GM23338 (cell line): ENCODE data around the gene CCDC73. TPM values are rescaled to one million over a fixed set of nuclear protein-coding genes. Genes with fewer than 3 reads are reported as not detected.

Experiments used
- ATAC-seq: fragments of 200-7000 bp; cut with Tn5 transposase; 3 replicates; pipeline ENCODE4 v1.9.1; 2020
- DNase-seq: peaks from one replicate; pipeline ENCODE4 v3.0.0-alpha.2; 2015; ENCODE audit warnings: low spot score
- H2AFZ ChIP-seq: fragments of 200-600 bp; sonication (generic); 2 replicates; pipeline ENCODE4 v1.8.0; 2016; ENCODE audit warnings: antibody characterized with exemption, mild to moderate bottlenecking, moderate library complexity
- H3F3A ChIP-seq: fragments of 200-600 bp; sonication (generic); replicated peaks from 2 replicates; pipeline ENCODE4 v1.8.0; 2017; ENCODE audit warnings: antibody characterized with exemption, mixed run types, low read depth
- H3K27ac ChIP-seq: fragments of 200-600 bp; sonication (generic); 2 replicates; pipeline ENCODE4 v1.6.1; 2016; ENCODE audit warnings: low read depth
- H3K27me3 ChIP-seq: fragments of 200-600 bp; sonication (generic); 2 replicates; pipeline ENCODE4 v1.8.0; 2016; ENCODE audit warnings: mild to moderate bottlenecking, mixed run types, moderate library complexity; ENCODE audit not compliant: insufficient read depth
- H3K36me3 ChIP-seq: fragments of 200-600 bp; sonication (generic); 2 replicates; pipeline ENCODE4 v1.8.0; 2016; ENCODE audit warnings: mild to moderate bottlenecking; ENCODE audit not compliant: insufficient read depth
- H3K4me1 ChIP-seq: fragments of 200-600 bp; sonication (generic); 2 replicates; pipeline ENCODE4 v1.8.0; 2016; ENCODE audit warnings: mild to moderate bottlenecking, moderate library complexity; ENCODE audit not compliant: insufficient read depth
- H3K4me2 ChIP-seq: fragments of 200-600 bp; sonication (generic); 2 replicates; pipeline ENCODE4 v1.7.1; 2017; ENCODE audit warnings: mixed run types
- H3K4me3 ChIP-seq: fragments of 200-600 bp; sonication (generic); 2 replicates; pipeline ENCODE4 v1.6.1; 2016; ENCODE audit warnings: mixed run types
- H3K79me2 ChIP-seq: fragments of 200-600 bp; sonication (generic); replicated peaks from 2 replicates; pipeline ENCODE4 v1.8.0; 2017; ENCODE audit warnings: mild to moderate bottlenecking; ENCODE audit not compliant: insufficient read depth
- H3K9me2 ChIP-seq: fragments of 200-600 bp; sonication (generic); 2 replicates; pipeline ENCODE4 v1.8.0; 2017; ENCODE audit not compliant: insufficient read depth
- H4K20me1 ChIP-seq: fragments of 200-600 bp; sonication (generic); replicated peaks from 2 replicates; pipeline ENCODE4 v1.8.0; 2017; ENCODE audit warnings: mild to moderate bottlenecking; ENCODE audit not compliant: insufficient read depth
- H3K27ac Mint-ChIP-seq: 2 replicates; pipeline ENCODE4 v1.8.0; 2020; ENCODE audit warnings: inconsistent platforms, mild to moderate bottlenecking, moderate library complexity, mixed read lengths
- H3K27me3 Mint-ChIP-seq: 3 replicates; pipeline ENCODE4 v1.8.0; 2022; ENCODE audit warnings: low read depth, mild to moderate bottlenecking, moderate library complexity, mixed read lengths, inconsistent platforms; ENCODE audit not compliant: insufficient read depth, poor library complexity
- H3K36me3 Mint-ChIP-seq: 3 replicates; pipeline ENCODE4 v1.8.0; 2021; ENCODE audit warnings: low read depth, mild to moderate bottlenecking, inconsistent platforms, moderate library complexity, mixed read lengths
- H3K4me1 Mint-ChIP-seq: 3 replicates; pipeline ENCODE4 v1.8.0; 2020; ENCODE audit warnings: mild to moderate bottlenecking, inconsistent platforms, mixed read lengths
- H3K4me3 Mint-ChIP-seq: 3 replicates; pipeline ENCODE4 v1.8.0; 2021; ENCODE audit warnings: moderate library complexity, mild to moderate bottlenecking, inconsistent platforms, mixed read lengths
- H3K9me3 Mint-ChIP-seq: 3 replicates; pipeline ENCODE4 v1.8.0; 2020; ENCODE audit warnings: moderate library complexity, mild to moderate bottlenecking, inconsistent platforms, mixed read lengths
- EZH2phosphoT487 ChIP-seq: fragments of 200-600 bp; sonication (generic); IDR thresholded peaks from one replicate; pipeline ENCODE4 v1.8.1; 2018; ENCODE audit warnings: antibody characterized with exemption; ENCODE audit not compliant: unreplicated experiment
- NANOG ChIP-seq: IDR thresholded peaks from 2 replicates; pipeline ENCODE4 v1.6.1; 2016; ENCODE audit warnings: antibody characterized with exemption, borderline replicate concordance
- POLR2AphosphoS5 ChIP-seq: IDR thresholded peaks from 2 replicates; pipeline ENCODE4 v1.6.1; 2016; ENCODE audit warnings: antibody characterized with exemption, low read depth
- STAT1 ChIP-seq: IDR thresholded peaks from one replicate; pipeline ENCODE4 v1.6.1; 2016; ENCODE audit warnings: antibody characterized with exemption; ENCODE audit not compliant: unreplicated experiment
- ZNF462 ChIP-seq: fragments of 250-450 bp; sonication (Bioruptor Pico); IDR thresholded peaks from 2 replicates; pipeline ENCODE4 v1.5.0; 2020; ENCODE audit warnings: mild to moderate bottlenecking, moderate library complexity
- polyA plus RNA-seq: library from polyadenylated mRNA; unstranded; fragments of >200 nt; fragmentation: Nextera tagmentation; extraction: Ambion mirVana; gene quantifications from 2 replicates; pipeline ENCODE4 v1.2.1, GENCODE V29; 2016
- total RNA-seq: library from RNA; depleted of rRNA; stranded (reverse); fragments of >200 nt; shearing (Covaris generic); gene quantifications from 2 replicates; pipeline ENCODE4 v1.2.3, GENCODE V29; 2014

The CCDC73 gene
- total and polyA plus RNA-seq, 2 experiments from 2014 or later, result 0.06 TPM; not detected in 1

GRCh38 chr11:32840587-32840986 is 46.1 kb upstream of the CCDC73 start (continued):
- TF ChIP-seq NANOG (no peak), POLR2AphosphoS5 (no peak), ZNF462 (no peak), EZH2phosphoT487 (no peak), STAT1 (no peak)

DNA sequence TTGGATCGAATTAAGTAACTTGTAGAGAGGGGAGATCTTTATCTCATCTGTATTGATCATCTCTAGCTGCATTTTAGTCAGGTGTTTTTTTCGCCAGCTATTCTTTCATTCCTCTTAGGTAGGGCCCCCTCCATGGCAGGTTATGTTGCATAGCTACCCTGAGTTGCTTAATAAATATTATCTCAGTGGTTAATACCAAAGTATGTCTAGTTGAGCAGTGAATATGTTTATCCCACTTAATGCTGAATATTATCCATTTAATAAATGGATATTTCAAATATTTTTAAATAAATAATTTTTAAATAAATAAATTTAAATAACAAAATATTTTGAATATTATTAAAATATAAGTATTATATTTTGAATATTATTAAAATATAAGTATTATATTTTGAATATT is 44.8 kb upstream of the CCDC73 start:
- Histone ChIP-seq H3F3A (no peaks in the 10 kb centered on the region), H3K4me3 (no peak overlapping the region), H3K79me2 (no peaks in the 10 kb centered on the region), H3K9me2 (no peaks in the 10 kb centered on the region), H4K20me1 (no peaks in the 10 kb centered on the region), H3K27ac (no peak overlapping the region), H3K4me1 (no peaks in the 10 kb centered on the region; the same call in 1 of the 2 replicates), H3K36me3 (no peaks in the 10 kb centered on the region), H3K27me3 (no peaks in the 10 kb centered on the region), H2AFZ (no peak overlapping the region), H3K4me2 (no peak overlapping the region)
- Mint-ChIP-seq H3K4me3 (no peak overlapping the region), H3K36me3 (no peaks in the 10 kb centered on the region), H3K9me3 (no peaks in the 10 kb centered on the region), H3K27me3 (no peaks in the 10 kb centered on the region), H3K4me1 (peaks cover 5% of the 10 kb centered on the region; the same call in 2 of the 3 replicates), H3K27ac (no peak overlapping the region)
- ATAC-seq (no peak), DNase-seq (no peak)
- no peak for TF ChIP-seq NANOG
- no peak for TF ChIP-seq POLR2AphosphoS5
